Adrenal gland (tissue), 12 donors: ENCODE results near the gene TTC34. TPM values are rescaled to one million over a fixed set of nuclear protein-coding genes. Genes with fewer than 3 reads are reported as not detected.

Experiments
- DNase-seq, 7 donors: peaks; one replicate each; pipeline ENCODE4 v3.0.0-alpha.2; 2019 to 2020
- H3K27ac ChIP-seq, 5 donors: fragments of 200-600 bp; sonication (generic) in 4 of 5; 1 replicate in 3 of 5; 2 replicates in 2 of 5; pipeline versions ENCODE4 v1.5.1 to v1.8.0; 2016 to 2020; ENCODE audit warnings: mild to moderate bottlenecking in 1 of 5
- H3K27me3 ChIP-seq: fragments of 200-600 bp; 2 replicates; pipeline ENCODE4 v1.8.0; 2021
- H3K36me3 ChIP-seq, 2 donors: fragments of 200-600 bp; replicated peaks in 1 of 2; 1 replicate in 1 of 2; 2 replicates in 1 of 2; pipeline versions ENCODE4 v1.5.1 to v1.8.0; 2018 to 2022
- H3K4me1 ChIP-seq, 2 donors: fragments of 200-600 bp; replicated peaks in 1 of 2; 1 replicate in 1 of 2; 2 replicates in 1 of 2; pipeline versions ENCODE4 v1.5.1 to v1.8.0; 2018 to 2021
- H3K4me3 ChIP-seq, 4 donors: fragments of 200-600 bp; sonication (generic) in 3 of 4; one replicate each; pipeline ENCODE4 v1.5.1; 2016 to 2018
- H3K9me3 ChIP-seq, 3 donors: fragments of 200-600 bp; sonication (generic) in 1 of 3; replicated peaks in 1 of 3; 1 replicate in 2 of 3; 2 replicates in 1 of 3; pipeline versions ENCODE4 v1.5.1 to v1.8.0; 2016 to 2021
- POLR2A ChIP-seq, 2 donors: fragments of 450-650 bp; IDR thresholded peaks; one replicate each; pipeline ENCODE4 v1.6.1; 2017; ENCODE audit warnings: antibody characterized with exemption in 2 of 2, mild to moderate bottlenecking in 2 of 2, moderate library complexity in 1 of 2
- WGBS, 4 donors: extraction: QIAGEN DNeasy Blood & Tissue Kit in 2 of 4; methylation state at CpG; one replicate each; pipeline versions ENCODE4 v1.1.5 to v1.1.7; 2013 to 2017; 5-methylcytosine and 5-hydroxymethylcytosine counted together
- intact Hi-C, 2 donors: fragments of 100-400 bp; cut with DNase I; formaldehyde crosslinking; loops; one replicate each; pipeline versions ENCODE4 v1.14.1 to v1.15.0; 2022 to 2023
- polyA plus RNA-seq, 3 donors: library from polyadenylated mRNA; stranded (reverse); fragments of 200-250 nt in 2 of 3; fragments of 350-450 nt in 1 of 3; fragmentation: Illumina TruSeq in 1 of 3; extraction: RNeasy Lipid Tissue Mini Kit (QIAGEN cat#74804) in 1 of 3; gene quantifications; one replicate each; pipeline ENCODE4 v1.2.3, GENCODE V29; 2013 to 2014
- total RNA-seq, 9 donors: library from RNA; depleted of rRNA in 4 of 9; stranded (reverse); fragments of >200 nt in 4 of 9; fragments of 120-200 nt in 1 of 9; fragmentation: NEBNext Ultra II Directional in 1 of 9; extraction: Animal tissue kit (Norgen Biotek cat#: 25700) in 1 of 9; gene quantifications; one replicate each; pipeline versions ENCODE4 v1.1.0 to v1.2.4, GENCODE V29; 2013 to 2023
- TF ChIP-seq, protein P1 (sequence below), 6 experiments: fragments of 450-650 bp in 4 of 6; fragments of 200-600 bp in 2 of 6; sonication (generic) in 1 of 6; IDR thresholded peaks; 1 replicate in 5 of 6; 2 replicates in 1 of 6; pipeline versions ENCODE4 v1.5.1 to v1.8.0; 2016 to 2021; ENCODE audit warnings: antibody characterized with exemption in 6 of 6, mild to moderate bottlenecking in 2 of 6, moderate library complexity in 1 of 6
- donor health status: healthy with polysubstance abuse.
- donor health status: Bipolar disorder and iron deficiency.
- donor health status: DM: yes; HTN: yes; CAD: no.
- donor health status: DM: no; HTN: no; CAD: no.
- donor health status: DM: no; HTN: no; CAD: no.
- donor health status: DM: yes; HTN: yes; CAD: no.

Gene TTC34
- total and polyA plus RNA-seq, 12 donors: 0.12 to 1.9 (median 0.47) TPM

DNA sequence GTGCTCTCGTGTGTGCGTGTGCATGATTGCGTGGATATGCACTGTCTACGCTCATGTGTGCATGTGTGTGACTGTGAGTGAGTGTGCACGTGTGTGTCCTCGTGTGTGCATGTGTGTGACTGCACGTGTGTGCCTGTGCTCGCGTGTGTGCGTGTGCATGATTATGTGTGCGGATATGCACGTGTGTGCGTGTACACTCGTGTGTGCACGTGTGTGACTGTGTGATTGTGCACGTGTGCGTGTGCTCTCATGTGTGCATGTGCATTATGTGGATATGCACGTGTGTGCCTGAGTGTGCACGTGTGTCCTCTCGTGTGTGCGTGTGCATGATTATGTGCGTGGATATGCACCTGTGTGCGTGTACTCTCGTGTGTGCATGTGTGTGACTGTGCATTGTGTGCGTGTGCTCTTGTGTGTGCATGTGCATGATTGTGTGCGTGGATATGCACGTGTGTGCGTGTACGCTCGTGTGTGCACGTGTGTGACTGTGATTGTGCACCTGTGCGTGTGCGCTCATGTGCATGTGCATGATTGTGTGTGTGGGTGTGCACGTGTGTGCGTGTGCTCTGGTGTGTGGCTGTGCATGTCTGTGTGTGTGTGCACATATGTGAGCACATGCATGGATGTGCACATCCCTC, 170.9 kb downstream of the TTC34 start:
- DNase-seq: no peak
- H3K4me1 ChIP-seq: peaks cover 7 to 8% of the 10 kb centered on the region in 2 donors
- peaks cover 36% of the 10 kb centered on the region for H3K27me3 ChIP-seq
- intact Hi-C loops: no loop called here
- WGBS, 4 donors: 85 to 90% (median 87%) methylated on average over 35 of the region's 35 CpGs
- no peak overlapping the region for H3K27ac ChIP-seq
- H3K36me3 ChIP-seq: no peaks in the 10 kb centered on the region
- H3K4me3 ChIP-seq: no peak overlapping the region
- no peaks in the 10 kb centered on the region for H3K9me3 ChIP-seq
- TF ChIP-seq POLR2A (IDR thresholded peaks at IDR 0.05): no peak
- TF ChIP-seq, protein P1, sequence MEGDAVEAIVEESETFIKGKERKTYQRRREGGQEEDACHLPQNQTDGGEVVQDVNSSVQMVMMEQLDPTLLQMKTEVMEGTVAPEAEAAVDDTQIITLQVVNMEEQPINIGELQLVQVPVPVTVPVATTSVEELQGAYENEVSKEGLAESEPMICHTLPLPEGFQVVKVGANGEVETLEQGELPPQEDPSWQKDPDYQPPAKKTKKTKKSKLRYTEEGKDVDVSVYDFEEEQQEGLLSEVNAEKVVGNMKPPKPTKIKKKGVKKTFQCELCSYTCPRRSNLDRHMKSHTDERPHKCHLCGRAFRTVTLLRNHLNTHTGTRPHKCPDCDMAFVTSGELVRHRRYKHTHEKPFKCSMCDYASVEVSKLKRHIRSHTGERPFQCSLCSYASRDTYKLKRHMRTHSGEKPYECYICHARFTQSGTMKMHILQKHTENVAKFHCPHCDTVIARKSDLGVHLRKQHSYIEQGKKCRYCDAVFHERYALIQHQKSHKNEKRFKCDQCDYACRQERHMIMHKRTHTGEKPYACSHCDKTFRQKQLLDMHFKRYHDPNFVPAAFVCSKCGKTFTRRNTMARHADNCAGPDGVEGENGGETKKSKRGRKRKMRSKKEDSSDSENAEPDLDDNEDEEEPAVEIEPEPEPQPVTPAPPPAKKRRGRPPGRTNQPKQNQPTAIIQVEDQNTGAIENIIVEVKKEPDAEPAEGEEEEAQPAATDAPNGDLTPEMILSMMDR (IDR thresholded peaks at IDR 0.05): no peak

DNA sequence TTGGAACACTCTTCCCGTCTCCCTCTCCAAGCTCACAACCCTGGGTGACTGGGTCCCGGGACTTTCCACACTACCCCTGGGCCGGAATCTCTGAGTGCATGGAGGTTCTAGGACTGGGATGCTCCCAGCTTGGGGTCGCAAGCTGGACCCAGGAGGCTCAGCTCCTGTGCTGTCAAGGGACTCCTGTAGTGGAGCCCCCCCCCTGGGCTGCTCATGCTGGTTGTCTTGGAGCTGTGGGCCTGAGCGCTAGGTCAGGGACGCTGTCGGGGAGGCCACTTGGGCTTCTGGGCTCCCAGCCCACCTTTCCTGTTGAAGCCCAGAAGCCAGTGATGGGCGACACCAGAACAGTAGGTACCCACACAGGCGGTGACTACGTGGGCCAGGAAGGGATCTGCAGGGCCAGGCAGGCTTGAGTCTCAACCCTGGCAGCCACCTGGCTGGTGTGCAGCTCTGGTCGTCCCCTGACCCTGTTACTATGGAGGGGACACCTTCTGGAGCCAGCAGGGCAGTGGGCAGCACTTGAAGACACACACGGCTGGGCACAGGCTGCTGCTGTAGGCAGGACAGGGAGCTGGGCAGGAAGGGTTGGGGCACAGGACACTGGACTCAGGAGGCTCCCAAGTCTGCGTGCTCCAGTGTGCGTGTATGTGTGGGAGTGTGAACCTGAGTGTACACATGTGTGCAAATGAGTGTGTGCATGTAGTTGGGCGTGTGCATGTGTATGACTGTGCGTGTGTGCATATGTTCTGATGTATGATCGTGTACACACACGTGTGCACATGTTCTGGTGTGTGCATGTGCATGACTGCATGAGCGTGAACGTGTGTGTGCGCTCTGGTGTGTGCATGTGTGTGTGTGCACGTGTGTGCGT, 171.6 kb downstream of the TTC34 start:
- TF ChIP-seq, protein P1 (IDR thresholded peaks at IDR 0.05): no peak
- no peak for TF ChIP-seq POLR2A (IDR thresholded peaks at IDR 0.05)
- Histone ChIP-seq H3K27me3 (peaks cover 36% of the 10 kb centered on the region), H3K4me3 (no peak overlapping the region), H3K36me3 (no peaks in the 10 kb centered on the region), H3K4me1 (peaks cover 7 to 8% of the 10 kb centered on the region in 2 donors), H3K9me3 (no peaks in the 10 kb centered on the region), H3K27ac (no peak overlapping the region)
- DNase-seq: no peak
- intact Hi-C loops: no loop called here
- 79 to 85% (median 82%) methylated on average over 16 to 23 of the region's 23 CpGs for WGBS, 4 donors

DNA sequence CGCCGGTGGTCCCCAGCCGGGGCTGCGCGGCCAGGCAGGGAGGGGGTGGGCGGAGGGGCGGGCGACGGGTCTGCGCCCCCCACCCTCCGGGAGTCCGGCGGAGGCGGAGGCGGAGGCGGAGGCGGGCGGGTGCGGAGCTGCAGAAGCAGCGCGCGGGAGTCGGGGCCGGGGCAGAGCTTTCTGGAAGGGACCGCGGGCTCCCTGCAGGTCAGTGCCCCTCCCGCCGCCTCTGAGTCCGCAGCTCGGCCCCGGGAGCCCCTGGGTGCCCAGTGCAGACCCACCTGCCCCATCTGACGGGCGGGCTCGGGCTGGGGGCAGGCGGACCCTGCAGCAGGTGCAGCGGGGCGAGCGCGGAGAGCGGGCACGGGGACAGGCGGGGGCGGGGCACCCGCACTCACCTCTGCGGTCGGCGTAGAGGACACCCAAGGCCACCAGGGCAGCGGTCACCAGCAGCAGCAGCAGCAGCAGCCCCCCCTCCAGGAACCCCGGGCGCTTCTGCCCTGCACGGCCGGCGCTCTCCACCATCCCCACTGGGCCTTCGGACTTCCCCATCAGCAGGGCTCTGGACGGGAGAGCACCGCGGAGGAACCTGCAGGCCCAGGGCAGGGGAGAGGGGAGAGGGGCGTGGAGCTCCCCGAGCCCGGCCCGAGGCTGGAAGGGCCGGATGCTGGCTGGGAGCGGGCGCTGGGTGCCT, 172.4 kb downstream of the TTC34 start:
- H3K27ac ChIP-seq: no peak overlapping the region
- H3K36me3 ChIP-seq: no peaks in the 10 kb centered on the region
- intact Hi-C loops: no loop called here
- H3K4me1 ChIP-seq: peaks cover 7 to 8% of the 10 kb centered on the region in 2 donors
- H3K9me3 ChIP-seq: no peaks in the 10 kb centered on the region
- WGBS, 4 donors: 2 to 10% (median 4%) methylated on average over 4 to 64 of the region's 64 CpGs; no CpG with 5 or more reads in 1 of the 4 donors
- H3K4me3 ChIP-seq: no peak overlapping the region
- TF ChIP-seq, protein P1 (IDR thresholded peaks at IDR 0.05): no peak
- TF ChIP-seq POLR2A (IDR thresholded peaks at IDR 0.05): no peak
- no peak for DNase-seq
- H3K27me3 ChIP-seq: peaks cover 36% of the 10 kb centered on the region
